ENCODE data around the gene PMEL.
"Not testable (repeated sequence)": the region's sequence is repeated elsewhere in the genome, so short reads cannot be mapped to it uniquely, and the experiment has no call there.

Gene PMEL

GRCh38 chr12:55940065-55940732 lies 25.6 kb downstream of the PMEL start:
- DNase-seq: peak; percentile 83

DNA sequence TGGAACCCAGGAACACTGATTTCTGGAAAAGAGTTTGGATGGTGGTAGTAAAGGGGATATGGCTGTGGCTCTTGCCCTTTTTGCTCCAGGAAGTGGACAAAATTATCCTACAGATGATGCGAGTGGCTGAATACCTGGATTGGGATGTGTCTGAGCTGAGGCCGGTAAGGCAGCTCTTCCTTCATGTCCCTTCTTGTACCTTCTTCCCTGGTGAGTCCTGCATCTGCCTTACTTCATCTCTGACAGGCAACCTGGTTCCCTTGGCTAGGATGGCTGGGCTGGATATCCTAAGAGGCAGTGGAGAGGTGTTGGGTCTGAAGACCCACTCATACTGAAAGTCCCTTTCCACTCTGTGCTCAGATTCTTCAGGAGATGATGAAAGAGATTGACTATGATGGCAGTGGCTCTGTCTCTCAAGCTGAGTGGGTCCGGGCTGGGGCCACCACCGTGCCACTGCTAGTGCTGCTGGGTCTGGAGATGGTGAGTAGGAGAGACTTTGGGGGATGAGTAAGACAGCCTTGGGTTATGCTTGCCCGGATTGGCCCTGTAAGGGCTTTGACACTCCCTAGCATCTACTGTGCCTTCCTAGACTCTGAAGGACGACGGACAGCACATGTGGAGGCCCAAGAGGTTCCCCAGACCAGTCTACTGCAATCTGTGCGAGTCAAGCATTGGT lies 26.9 kb downstream of the PMEL start:
- no peak for DNase-seq

- DNase-seq: no peak
These were observed 27.9 kb downstream of the PMEL start for GRCh38 chr12:55937981-55938380.

- no peak for DNase-seq
These were observed 30.1 kb downstream of the PMEL start for GRCh38 chr12:55935738-55936151.

DNA sequence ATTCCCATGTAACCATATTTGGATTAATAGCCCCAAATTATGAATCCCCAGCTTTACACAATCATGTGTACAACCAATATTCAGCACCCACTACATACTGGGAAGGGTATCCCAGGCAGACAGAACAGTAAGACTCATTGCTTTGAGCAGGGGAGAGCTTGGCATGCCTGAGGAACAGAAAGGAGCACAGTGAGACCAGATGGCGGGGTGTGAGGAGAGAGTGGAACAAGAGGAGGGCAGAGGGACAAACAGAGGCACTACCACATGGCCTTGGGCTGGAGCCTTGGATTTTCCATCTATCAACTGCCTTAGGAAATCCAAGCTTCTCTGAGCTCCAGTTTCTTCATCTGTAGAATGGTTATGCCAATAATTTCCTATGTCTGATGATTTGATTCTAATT lies 31.1 kb downstream of the PMEL start:
- no peak for DNase-seq

DNA sequence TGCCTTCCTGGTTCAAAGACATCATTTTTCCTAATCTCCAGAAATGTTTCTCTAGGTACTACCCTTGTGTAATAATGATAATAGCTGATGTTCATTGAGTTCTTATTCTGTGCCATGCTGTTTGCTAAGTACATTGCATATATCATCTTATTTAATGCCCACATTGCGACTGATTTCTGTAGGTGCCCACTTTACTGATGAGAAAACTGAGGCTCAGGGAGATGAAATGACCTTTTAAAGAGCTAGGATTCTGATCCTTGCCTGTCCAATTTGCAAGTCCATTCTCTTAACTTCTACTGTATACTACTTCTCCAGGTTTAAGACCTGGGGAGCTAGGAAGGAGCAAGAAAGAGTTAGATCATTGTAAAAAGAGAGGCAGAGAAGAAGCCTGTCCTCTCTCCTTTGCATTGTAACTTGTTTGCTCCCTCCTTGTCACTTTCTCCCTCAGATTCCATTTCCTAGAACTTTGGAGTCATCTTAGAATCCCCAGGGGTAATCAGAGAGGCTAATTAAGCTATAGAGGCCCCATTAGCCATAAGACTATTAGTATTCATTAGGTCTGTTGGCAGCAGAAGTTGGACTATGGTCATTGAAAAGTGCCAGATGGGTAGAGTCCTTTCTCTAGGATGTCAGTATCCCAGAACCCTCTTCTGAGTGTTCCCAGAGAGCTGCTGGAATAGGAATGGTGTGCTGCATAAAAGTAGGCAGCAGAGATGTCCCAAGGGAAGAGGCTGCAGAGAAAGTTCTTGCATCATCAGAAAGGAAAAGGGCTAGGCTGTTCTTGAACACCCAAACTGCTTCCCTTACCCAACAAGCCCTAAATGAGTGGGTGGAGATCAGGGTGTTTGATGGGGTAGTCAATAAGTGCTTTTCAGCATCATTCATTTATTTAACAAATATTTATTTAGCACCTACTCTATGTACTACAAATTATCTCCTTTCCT lies 31.8 kb downstream of the PMEL start:
- DNase-seq: no peak

DNA sequence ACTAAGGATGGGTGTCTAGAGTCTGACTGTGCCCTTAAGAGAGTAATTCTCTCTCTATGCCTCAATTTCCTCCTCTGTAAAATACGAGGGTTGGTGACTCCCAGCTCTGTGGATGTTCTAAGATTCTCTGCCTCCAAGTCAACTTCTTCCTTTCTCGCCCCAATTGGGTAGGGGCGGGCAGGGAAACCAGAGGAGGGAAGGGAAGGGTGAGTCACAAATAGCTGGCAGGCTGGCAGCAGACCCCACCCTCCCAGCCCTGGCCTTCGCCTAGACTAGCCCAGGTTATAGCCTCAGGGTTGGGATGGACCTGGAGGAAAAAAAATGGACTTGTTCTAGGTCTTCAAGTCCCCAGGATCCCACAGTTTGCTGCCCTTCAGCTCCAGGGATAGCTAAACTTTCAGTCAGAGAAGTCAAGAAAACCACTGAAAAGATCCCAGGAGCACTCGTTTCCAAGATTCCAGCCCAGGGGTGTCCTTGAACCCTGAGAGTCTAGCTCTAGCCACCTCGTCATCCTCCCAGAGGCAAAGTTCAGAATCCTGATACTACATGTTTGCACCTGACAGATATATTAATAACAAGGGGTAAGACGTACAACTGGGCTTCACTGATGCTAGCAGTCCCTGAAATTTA lies 32.6 kb downstream of the PMEL start:
- DNase-seq: peak; percentile 75

GRCh38 chr12:55932551-55932910 lies 33.3 kb downstream of the PMEL start:
- DNase-seq: no peak

DNA sequence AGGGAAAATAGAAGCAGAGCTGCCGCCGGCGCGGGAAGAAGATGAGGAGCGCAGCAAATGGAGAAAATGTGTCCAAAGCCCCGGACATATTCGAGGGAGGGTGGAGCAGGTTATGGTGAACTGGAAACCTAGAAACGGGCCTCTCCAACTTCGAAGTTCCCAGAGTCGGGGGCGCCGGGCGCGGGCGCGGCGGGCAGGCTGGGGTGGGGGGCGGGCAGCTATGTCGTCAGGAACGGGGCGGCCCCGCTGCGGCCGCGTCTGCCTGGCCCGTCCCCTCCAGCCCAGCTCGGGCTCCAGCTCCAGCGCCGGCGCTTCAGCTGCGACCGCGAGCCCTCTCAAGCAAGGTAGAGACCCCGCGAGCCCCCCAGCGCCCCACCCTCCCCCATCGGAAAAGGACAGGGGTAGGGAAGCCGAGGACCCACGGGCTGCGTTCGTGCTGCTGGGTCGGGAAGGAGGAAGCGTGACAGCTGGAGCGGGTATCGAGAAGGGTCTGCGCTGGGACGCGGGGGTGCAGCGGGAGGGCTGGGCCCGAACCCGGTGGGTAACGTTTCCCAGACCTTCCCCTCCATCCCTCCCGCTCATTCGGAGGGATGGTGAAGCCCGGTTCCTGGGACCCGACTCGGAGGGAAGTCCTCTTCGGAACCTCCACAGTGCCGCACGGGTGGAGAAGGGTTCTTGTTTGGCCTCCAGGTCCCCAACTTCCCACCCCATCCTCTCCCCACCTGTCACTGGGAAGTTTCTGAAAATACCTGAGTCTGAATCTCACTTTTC lies 33.9 kb downstream of the PMEL start:
- DNase-seq: peak; percentile 44

GRCh38 chr12:55931317-55931779 lies 34.5 kb downstream of the PMEL start:
- DNase-seq: no peak

GRCh38 chr12:55930771-55931316 lies 35.0 kb downstream of the PMEL start, which contains the start of gene DGKA:
Gene DGKA (plus strand): TSS chr12:55931162. CDS start chr12:55936504, 5,342 bp downstream.
- peak; percentile 67 for DNase-seq

DNA sequence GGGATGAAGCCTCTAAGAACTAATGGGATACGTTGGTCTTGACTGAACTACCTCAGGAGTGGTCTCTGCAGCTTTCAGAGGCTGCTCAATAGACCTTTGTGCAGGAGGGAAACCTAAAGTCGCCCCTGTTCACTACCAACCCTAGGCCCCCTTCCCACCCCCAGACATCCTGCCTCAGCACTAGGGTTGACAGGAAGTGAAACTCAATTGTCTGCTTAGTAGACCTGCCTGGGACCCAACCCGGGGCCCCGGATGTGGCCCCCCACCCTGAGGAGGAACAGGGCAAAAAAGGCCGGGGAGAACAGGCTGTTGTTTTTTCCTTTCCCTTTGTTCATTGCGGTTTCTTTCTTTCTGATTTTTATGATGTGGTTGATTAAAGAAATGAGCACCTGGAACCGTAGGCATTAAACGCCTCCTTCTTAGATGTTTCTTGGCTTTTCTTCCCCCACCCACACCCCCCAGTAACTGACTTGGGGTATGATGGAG lies 36.5 kb downstream of the PMEL start:
- DNase-seq: no peak

GRCh38 chr12:55927588-55928502 lies 38.0 kb downstream of the PMEL start, which contains the start of gene PYM1:
Gene PYM1 (minus strand): TSS chr12:55927894. CDS start chr12:55927761, 133 bp downstream.
- peak; percentile 72 for DNase-seq

DNA sequence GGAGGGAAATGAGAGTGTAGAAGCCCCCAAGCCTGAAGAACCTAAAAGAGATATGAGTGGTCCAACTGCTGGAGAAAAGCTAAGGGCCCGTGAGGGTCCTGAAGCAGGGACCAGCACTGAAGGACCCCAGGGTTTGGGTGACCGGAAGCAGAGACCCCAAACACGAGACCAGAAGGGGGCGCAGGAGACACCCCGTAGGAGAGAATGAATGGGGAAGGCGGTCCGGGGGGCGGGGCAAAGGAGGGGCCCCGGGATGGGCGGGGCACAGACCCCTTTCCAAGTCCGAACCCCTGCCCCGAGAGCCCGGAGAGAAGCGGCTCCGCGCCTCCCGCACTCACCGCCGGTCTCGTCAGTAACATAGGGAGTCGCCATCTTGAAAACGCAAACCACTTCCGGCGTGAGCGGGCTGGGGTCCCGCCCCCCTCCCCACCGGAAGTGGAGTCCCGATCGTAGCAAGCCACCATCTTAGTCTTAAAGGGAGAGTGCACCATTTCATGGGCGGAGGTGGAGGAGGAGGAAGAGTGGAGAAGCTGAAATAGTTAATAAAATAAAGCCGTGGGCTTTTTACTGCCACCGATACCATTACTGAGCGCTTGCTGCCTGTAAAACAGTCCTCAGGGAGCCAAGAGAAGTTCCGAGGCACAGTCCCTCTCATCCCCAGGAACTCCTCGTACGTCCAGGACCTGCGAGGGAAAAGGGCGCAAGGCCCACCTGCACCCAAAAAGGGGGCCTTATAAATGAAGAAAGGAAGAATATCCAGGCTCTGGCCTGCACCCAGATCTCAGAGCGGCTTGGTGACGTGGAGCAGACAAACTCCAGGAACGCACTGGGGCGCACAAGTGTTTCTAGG lies 38.9 kb downstream of the PMEL start:
- DNase-seq: peak; percentile 95

- DNase-seq: no peak
These were observed 39.7 kb downstream of the PMEL start for GRCh38 chr12:55925870-55926737.

GRCh38 chr12:55925371-55925770 lies 40.5 kb downstream of the PMEL start:
- no peak for DNase-seq

DNA sequence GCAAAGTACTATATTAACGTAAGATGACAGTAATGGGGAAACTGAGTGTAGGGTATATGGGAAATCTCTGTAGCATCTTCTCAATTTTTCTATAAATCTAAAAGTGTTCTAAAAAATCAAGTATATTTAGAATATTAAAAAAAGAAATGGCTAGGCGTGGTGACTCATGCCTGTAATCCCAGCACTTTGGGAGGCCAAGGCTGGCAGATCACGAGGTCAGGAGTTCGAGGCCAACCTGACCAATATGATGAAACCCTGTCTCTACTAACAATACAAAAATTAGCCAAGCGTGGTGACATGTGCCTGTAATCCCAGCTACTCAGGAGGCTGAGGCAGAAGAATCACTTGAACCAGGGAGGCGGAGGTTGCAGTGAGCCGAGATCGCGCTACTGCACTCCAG lies 42.2 kb downstream of the PMEL start:
- not testable (repeated sequence) for DNase-seq

DNA sequence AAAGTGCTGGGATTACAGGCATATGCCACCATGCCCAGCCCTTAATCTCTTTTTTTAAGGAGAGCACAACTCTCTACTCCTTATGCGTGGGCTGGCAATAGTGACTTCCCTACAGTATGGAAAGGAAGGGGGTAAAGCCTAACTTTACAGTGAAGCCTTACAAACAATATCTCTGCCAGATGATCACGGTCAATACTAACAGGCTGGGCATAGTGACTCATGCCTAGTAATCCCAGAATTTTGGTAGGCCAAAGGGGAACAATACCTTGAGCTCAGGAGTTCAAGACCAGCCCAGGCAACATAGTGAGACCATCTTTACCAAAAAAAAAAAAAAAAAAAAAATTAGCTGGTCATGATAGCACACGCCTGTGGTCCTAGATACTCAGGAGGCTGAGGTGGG lies 43.7 kb downstream of the PMEL start:
- no peak for DNase-seq
